AG04449 (cell line): ENCODE results near the gene KSR1.
A peak's percentile ranks its signal among the peaks of the same experiment; 100 is the strongest.

ENCODE experiments used
- CTCF ChIA-PET: fragments of 350-600 bp; formaldehyde crosslinking; extraction: SDS; loops from one replicate; lab custom pipeline; 2021; ENCODE audit warnings: antibody characterized with exemption; lab: Yijun Ruan, JAX
- POLR2A ChIA-PET: fragments of 400-600, 350-600 bp; formaldehyde crosslinking; extraction: SDS; loops from one replicate; lab custom pipeline; 2020; ENCODE audit warnings: antibody characterized with exemption, inconsistent platforms; lab: Yijun Ruan, JAX
- DNase-seq: peaks from one replicate; pipeline ENCODE4 v3.0.0-alpha.2; 2010; ENCODE audit warnings: low read depth, low spot score
- H3K4me3 ChIP-seq: 2 replicates; pipeline ENCODE4 v1.5.1; 2011; ENCODE audit warnings: low read depth, mild to moderate bottlenecking, control low read depth, low read length
- CTCF ChIP-seq: IDR thresholded peaks from one replicate; pipeline ENCODE4 v1.5.1; 2011; ENCODE audit warnings: mild to moderate bottlenecking, moderate library complexity, low read length, control low read depth, inconsistent platforms; ENCODE audit not compliant: insufficient read depth; ENCODE audit errors: missing control alignments

KSR1 gene

GRCh38 chr17:27602721-27603420, 146.6 kb downstream of the KSR1 start:
- no peak for DNase-seq
- H3K4me3 ChIP-seq = no peak overlapping the region
- POLR2A ChIA-PET = interaction anchor here (0.8 kb wide), 1 partner anchor 45 kb away, joined by 3 read pairs; no protein-coding TSS in a partner anchor
- CTCF ChIA-PET = interaction anchor here (0.8 to 20.5 kb wide), 55 partner anchors 11 to 433 kb away, joined by 3 to 634 read pairs (median 7); partner anchors contain the start of gene KSR1
- peak; percentile 96 for TF ChIP-seq CTCF

- TF ChIP-seq CTCF = no peak
- POLR2A ChIA-PET = no interaction called here
- no peak overlapping the region for H3K4me3 ChIP-seq
- DNase-seq = no peak
- CTCF ChIA-PET = interaction anchor here (0.8 to 20.5 kb wide), 42 partner anchors 10 to 433 kb away, joined by 3 to 634 read pairs (median 7); partner anchors contain the start of gene KSR1
Observed at GRCh38 chr17:27603421-27603770, 147.1 kb downstream of the KSR1 start.

- no peak for DNase-seq
- POLR2A ChIA-PET = no interaction called here
- H3K4me3 ChIP-seq = no peak overlapping the region
- TF ChIP-seq CTCF = no peak
- CTCF ChIA-PET = interaction anchor here (0.8 to 20.5 kb wide), 36 partner anchors 8 to 434 kb away, joined by 3 to 634 read pairs (median 8); partner anchors contain the start of gene KSR1
Observed at GRCh38 chr17:27603880-27604794, 147.9 kb downstream of the KSR1 start.

GRCh38 chr17:27605409-27605808, 149.2 kb downstream of the KSR1 start:
- ChIA-PET POLR2A (no interaction called here), CTCF (interaction anchor here (0.8 to 20.5 kb wide), 14 partner anchors 8 to 409 kb away, joined by 3 to 634 read pairs (median 46); partner anchors contain the start of gene KSR1)
- no peak for DNase-seq
- H3K4me3 ChIP-seq = no peak overlapping the region
- TF ChIP-seq CTCF = no peak

- CTCF ChIA-PET = interaction anchor here (1.2 to 20.5 kb wide), 7 partner anchors 5 to 410 kb away, joined by 4 to 634 read pairs (median 151); no protein-coding TSS in a partner anchor
- no peak for DNase-seq
- no peak for TF ChIP-seq CTCF
- H3K4me3 ChIP-seq = no peak overlapping the region
- POLR2A ChIA-PET = interaction anchor here (0.5 kb wide), 1 partner anchor 52 kb away, joined by 3 read pairs; no protein-coding TSS in a partner anchor
Observed at GRCh38 chr17:27607521-27608091, 151.4 kb downstream of the KSR1 start.
